SK-N-DZ (cell line): ENCODE results near the gene ENTPD8.
"Not testable (repeated sequence)": the region's sequence is repeated elsewhere in the genome, so short reads cannot be mapped to it uniquely, and the experiment has no call there.

ENCODE experiments used
- DNase-seq: peaks from one replicate; pipeline ENCODE4 v3.0.0-alpha.2; 2015; ENCODE audit warnings: low spot score

The ENTPD8 gene

GRCh38 chr9:137411645-137412380 lies 29.3 kb downstream of the ENTPD8 start:
- DNase-seq = no peak

DNA sequence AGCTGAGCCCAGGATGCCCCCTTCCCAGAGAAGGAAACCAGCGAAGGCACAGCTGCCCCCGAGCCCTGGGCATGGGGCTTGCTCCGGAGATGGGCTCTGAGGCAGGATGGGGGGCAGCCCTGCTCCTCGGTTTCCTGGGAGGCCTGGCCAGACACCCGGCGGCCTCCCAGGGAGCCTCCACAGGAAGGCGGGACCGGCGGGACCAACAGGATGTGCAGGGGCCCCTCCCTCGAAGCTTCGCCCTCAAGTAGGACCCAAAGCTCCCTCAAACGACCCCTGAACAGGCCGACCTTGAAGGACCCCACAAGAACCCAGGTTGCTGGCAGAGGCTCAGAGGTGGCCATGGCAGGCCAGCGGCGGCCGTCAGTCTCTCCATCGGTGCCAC lies 29.9 kb downstream of the ENTPD8 start:
- DNase-seq = no peak

GRCh38 chr9:137410891-137411249 lies 30.3 kb downstream of the ENTPD8 start:
- no peak for DNase-seq

DNA sequence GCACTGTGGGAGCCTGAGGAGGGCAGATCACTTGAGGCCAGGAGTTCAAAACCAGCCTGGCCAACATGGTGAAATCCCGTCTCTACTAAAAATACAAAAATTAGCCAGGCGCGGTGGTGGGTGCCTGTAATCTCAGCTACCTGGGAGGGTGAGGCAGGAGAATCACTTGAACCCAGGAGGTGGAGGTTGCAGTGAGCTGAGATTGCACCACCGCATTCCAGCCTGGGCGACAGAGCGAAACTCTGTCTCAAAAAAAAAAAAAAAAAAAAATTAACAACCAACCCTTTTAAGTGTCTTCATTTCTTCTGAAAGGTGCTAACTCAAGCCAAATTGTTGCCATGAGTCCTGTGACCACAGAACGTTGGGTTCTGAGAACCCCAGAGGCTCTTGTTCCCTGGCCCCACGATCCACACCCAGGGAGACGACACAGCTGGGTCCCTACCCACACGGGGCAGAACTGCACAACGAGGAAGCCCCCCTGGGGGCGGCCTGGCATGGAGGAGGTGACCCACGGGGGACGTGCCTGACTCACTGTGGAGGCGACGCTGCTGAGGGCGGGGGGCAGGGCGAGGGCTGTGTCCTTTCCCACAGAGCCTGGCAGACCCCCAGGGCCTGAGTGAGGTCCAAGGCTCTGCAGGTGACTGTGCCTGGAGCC lies 30.8 kb downstream of the ENTPD8 start:
- DNase-seq = not testable (repeated sequence)

- no peak for DNase-seq
Observed at GRCh38 chr9:137409515-137409914, 31.6 kb downstream of the ENTPD8 start.

- DNase-seq = no peak
Observed at GRCh38 chr9:137408651-137409405, 32.3 kb downstream of the ENTPD8 start.

DNA sequence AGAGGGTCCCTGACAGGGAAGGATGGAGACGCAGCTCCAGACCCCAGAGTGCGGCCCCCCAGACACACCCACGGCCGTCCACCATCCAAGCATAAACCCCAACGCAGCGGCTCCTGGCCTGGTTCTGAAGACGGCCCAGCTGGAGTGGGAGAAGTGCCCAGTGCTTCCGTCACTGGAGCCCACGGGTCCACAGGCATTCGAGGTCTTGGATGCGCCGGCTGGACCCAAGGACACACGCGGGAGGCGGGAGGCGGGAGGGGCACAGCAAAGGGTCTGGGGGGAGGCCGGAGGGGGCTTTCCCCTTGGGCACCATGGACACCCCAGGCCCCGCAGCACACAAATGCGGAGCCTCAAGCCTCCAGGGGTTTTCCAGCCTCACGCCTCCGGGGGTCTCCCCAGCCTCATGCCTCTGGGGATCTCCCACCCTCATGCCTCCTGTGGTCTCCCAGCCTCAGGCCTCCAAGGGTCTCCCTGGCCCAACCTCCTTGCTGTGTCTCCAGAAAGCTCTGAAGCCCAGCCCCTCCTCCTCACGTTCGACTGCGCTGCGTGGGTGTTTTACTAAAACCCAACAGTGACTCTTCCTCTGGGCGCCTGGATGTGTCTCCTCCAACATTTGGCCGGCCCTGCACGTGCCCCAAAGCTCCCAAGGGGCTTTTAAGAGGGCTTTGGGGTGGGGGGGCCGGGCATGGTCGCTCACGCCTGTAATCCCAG lies 33.4 kb downstream of the ENTPD8 start:
- no peak for DNase-seq

GRCh38 chr9:137406876-137407589 lies 34.1 kb downstream of the ENTPD8 start:
- peak; percentile 76 for DNase-seq

DNA sequence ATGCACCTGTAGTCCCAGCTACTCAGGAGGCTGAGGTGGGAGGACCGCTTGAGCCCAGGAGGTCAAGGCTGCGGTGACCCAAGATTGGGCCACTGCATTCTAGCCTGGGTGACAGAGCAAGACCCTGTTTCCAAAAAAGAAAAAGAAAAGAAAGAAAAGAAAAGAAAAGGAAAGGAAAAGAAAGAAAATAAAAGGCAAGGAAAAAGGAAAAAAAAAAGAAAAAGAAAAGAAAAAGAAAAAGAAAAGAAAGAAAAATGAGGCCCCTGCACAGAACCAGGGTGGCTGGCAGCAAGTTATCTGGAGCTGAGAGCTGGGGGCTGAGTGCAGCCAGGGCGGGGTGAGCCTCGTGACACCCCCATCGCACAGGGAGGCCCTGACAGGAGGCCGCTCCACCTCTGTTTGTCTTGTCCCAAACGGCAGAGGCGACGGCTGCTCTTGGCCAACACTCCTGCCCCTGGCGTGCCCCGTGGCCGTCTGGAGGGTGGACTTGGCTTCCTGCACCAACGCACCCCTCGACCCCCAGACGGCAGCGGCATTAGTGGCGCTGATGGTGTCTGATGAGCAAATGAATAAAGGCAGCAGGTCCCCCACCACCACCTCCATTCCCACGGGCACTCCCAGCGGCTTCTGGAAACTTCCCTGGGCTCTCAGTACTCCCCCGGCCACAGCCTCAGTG lies 34.9 kb downstream of the ENTPD8 start:
- DNase-seq = no peak

DNA sequence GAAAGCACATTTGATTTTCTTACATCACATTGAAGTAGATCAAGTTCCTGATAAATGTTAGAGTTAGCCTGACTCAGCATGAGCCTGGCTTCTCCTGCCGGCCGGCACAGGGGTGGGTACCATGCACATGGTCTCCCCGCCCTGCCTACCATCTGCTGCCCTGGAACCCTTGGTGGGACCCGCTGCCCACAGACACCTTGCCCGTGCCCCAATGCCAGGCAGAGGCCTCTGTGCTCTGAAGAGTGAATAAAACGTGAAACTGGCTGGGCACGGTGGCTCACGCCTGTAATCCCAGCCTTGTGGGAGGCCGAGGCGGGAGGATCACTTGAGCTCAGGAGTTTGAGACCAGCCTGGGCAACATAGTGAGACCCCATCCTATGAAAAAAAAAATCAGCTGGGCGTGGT lies 35.5 kb downstream of the ENTPD8 start:
- DNase-seq = no peak

GRCh38 chr9:137404961-137405567 lies 36.1 kb downstream of the ENTPD8 start:
- no peak for DNase-seq

DNA sequence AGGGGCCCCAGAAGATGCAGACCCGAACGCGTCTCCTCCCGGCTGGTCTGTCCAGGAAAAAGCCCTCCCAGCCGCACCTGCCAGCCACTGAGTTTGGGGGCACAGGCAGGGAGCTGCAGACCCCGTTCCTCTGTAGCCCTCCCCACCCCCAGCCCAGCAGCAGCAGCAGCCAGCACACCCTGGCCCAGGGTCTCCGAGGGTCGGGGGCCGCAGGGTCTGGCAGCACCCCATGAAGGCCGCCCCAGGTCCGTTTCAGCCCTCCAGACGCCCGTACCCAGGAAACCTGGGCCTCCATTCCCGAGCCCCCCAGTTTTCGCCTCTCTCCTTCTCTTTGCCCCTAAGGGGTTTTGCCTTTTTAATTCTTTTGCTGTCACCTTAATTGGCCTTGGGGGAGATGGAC lies 37.9 kb downstream of the ENTPD8 start:
- no peak for DNase-seq

DNA sequence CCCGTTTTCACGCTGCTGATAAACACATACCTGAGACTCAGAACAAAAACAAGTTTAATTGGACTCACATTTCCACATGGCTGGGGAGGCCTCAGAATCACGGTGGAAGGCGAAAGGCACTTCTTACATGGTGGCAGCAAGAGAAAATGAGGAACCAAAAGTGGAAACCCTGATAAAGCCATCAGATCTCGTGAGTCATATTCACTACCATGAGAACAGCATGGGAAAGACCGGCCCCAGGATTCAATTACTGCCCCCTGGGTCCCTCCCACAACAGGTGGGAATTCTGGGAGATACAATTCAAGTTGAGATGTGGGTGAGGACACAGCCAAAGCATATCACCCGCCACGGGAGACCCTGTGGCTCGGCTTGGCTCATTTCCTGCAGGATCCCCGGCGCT lies 38.4 kb downstream of the ENTPD8 start:
- DNase-seq = no peak

- no peak for DNase-seq
Observed at GRCh38 chr9:137398561-137399468, 42.3 kb downstream of the ENTPD8 start.

DNA sequence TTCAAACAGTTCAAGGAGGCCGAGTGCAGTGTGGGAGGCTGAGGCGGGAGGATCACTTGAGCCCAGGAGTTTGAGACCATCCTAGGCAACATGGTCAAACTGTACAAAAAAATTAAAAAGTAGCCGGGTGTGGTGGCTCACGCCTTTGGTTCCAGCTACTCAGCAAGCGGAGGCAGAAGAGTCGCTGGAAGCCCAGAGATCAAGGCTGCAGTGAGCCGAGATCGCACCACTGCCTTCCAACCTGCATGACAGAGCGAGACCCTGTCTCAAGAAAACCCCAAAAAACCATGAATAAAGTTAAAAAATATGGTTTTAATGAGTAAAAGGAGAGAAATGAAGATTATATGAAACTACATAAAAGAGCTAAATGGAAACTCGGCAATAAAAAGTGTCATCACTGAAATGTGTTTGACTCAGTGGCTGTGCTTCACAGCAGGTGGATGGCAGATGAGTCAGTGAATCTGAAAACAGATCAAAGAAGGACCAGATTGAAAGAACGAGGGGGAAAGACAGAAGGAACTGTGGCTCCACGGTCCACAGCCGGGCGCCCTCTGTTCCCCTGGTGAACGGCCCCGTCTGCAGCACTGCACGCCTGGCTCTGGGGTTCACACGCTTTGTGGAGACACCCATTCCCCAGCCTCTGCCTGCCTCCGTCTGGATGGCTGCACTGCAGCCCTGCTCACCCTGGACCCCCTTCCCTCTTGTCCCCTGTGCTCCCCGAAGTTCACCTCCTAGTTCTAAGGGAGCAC lies 43.3 kb downstream of the ENTPD8 start:
- no peak for DNase-seq

- no peak for DNase-seq
Observed at GRCh38 chr9:137396634-137397367, 44.4 kb downstream of the ENTPD8 start.

GRCh38 chr9:137396227-137396626 lies 44.9 kb downstream of the ENTPD8 start:
- no peak for DNase-seq

GRCh38 chr9:137395666-137396010 lies 45.5 kb downstream of the ENTPD8 start:
- no peak for DNase-seq
